GM19397 (cell line): ENCODE data around the gene SUSD4.
"Not testable (repeated sequence)": the region's sequence is repeated elsewhere in the genome, so short reads cannot be mapped to it uniquely, and the experiment has no call there.

Experiments
- ATAC-seq: cut with Tn5 transposase; IDR thresholded peaks from one replicate; pipeline ENCODE4 v1.9.1; 2021; ENCODE audit warnings: mild to moderate bottlenecking, moderate library complexity; ENCODE audit not compliant: unreplicated experiment

Gene SUSD4

GRCh38 chr1:223299553-223299952, 64.4 kb downstream of the SUSD4 start:
- ATAC-seq, result no peak

DNA sequence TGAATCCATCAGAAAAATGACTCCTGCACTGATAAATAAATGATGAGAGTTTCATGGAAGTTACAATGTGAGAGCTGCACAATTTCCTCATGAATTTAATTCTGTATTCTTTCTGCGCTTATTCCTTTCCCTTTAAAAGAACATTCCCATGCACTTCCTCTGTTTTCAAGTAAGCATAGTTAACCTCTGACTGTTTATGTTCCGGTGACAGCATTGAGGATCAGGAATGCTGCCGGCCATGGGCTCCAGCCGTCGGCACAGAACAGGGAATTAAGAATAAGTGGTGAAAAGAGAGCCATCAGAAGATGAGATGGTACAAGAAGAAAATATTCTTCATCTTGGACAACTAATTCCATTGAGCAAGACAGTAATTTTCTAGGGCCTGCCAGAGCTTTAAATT, 65.3 kb downstream of the SUSD4 start:
- no peak for ATAC-seq

- no peak for ATAC-seq
Observed at GRCh38 chr1:223297800-223298199, 66.2 kb downstream of the SUSD4 start.

DNA sequence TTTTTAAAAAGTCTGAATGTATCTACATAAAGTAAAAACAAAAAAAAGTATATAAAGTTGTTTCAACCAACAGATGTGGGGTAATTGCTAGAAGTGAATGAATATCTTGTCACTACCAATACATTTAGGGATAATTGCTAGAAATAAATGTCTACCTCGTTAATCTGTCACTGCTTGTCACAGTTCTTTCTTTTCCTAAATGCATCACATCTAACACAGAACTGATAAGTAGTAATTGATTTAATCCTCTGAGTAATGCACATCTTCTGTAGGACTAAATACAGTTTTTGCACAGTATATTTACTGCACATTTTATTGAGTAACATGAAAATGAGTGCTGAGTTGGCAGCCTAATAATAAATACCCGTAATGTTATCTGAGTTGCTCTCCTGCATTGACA, 72.2 kb downstream of the SUSD4 start:
- ATAC-seq, result no peak

- no peak for ATAC-seq
Observed at GRCh38 chr1:223290397-223290796, 73.6 kb downstream of the SUSD4 start.

DNA sequence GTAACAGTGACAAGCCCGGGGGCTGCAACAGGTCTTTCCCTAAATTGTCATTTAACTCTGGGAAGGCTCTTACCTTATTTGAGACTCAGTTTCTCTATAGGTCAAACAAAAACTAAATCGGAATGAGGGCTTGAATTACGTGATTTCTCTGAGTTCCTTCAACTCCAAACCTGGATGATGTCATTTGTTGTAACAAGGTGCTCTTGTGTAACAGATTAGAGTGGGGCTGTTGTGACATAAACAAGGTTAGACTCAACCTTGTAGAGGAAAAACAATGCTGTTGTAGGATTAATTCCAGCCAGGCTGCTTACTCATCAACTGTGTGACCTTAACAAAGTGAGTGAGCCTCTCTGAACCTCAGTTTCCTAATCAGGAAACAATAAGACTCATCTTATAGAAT, 74.4 kb downstream of the SUSD4 start:
- ATAC-seq, result no peak

DNA sequence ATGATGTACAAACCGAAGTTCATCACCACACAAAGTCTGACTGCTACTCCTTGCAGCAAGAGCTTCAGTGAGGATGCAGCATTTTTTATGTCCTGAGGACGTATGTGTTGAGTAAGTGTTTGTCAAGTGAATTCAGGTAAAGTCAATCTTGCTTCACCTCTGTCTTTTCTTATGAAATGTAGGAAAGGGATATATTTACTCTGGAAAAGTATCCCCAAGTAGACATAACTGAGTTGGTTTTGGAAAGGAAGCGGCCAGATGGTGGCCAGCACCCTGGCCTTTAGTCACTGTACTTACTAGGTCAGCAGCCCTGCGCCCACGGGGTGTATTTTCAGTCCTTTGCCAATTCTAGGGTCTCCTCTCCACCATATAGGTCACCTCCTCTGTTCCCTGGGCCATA, 75.2 kb downstream of the SUSD4 start:
- no peak for ATAC-seq

DNA sequence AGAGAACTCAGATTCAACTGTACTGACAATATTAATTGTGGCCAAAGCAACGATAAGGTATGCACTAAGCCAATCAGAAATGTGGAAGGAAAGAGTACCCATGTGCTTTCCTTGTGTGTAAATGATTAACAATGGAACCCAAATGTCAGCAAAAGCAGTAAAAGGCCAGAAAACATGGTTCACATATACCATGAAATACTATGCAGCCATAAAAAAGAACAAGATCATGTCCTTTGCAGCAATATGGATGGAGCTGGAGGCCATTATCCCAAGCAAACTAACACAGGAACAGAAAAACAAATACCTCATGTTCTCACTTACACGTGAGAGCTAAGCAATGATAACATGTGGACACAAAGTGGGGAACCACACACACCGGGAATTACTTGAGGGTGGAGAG, 78.5 kb downstream of the SUSD4 start:
- ATAC-seq, result no peak

DNA sequence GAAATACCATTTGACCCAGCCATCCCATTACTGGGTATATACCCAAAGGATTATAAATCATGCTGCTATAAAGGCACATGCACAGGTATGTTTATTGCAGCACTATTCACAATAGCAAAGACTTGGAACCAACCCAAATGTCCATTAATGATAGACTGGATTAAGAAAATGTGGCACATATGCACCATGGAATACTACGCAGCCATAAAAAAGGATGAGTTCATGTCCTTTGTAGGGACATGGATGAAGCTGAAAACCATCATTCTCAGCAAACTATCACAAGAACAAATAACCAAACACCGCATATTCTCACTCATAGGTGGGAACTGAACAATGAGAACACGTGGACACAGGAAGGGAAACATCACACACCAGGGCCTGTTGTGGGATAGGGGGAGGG, 80.3 kb downstream of the SUSD4 start:
- not testable (repeated sequence) for ATAC-seq

DNA sequence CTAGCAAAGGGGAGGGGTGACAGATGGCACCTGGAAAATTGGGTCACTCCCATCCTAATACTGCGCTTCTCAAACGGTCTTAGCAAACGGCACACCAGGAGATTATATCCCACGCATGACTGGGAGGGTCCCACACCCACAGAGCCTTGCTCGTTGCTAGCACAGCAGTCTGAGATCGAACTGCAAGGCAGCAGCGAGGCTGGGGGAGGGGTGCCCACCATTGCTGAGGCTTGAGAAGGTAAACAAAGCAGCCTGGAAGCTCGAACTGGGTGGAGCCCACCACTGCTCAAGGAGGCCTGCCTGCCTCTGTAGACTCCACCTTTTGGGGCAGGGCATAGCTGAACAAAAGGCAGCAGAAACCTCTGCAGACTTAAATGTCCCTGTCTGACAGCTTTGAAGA, 85.7 kb downstream of the SUSD4 start:
- ATAC-seq, result not testable (repeated sequence)

GRCh38 chr1:223276029-223276428, 87.9 kb downstream of the SUSD4 start:
- ATAC-seq, result no peak

- no peak for ATAC-seq
Observed at GRCh38 chr1:223273511-223273910, 90.5 kb downstream of the SUSD4 start.

GRCh38 chr1:223271085-223271781, 92.7 kb downstream of the SUSD4 start:
- no peak for ATAC-seq

- no peak for ATAC-seq
Observed at GRCh38 chr1:223270155-223270554, 93.8 kb downstream of the SUSD4 start.

- no peak for ATAC-seq
Observed at GRCh38 chr1:223269006-223269405, 95.0 kb downstream of the SUSD4 start.

DNA sequence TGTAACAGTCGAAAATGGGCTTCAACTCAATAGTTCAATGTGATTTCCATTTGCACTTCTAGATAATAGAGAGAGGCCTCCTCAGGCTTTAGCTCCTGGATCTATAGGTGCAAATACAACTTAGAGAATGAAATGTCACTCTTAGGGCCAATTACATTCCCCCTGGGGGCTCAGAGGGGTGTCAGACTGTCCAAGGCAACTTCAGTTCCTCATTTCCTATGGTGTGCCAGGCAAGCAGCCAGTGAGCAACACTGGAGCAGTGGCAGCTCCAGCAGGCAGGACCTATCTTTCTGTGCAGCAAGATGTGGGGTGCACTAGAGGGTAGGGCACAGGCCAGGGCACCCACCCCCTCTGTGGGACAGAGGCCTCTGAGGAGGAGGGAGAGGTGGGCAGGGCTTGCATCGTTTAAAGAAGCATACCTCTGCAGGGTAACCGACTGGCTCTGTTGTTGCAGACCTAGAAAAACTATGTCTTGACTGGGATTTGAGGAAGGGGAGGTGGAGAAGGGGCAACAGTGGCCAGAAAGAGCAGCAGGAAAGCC, 97.3 kb downstream of the SUSD4 start:
- ATAC-seq, result no peak

- ATAC-seq, result no peak
Observed at GRCh38 chr1:223264983-223265908, 98.7 kb downstream of the SUSD4 start.

DNA sequence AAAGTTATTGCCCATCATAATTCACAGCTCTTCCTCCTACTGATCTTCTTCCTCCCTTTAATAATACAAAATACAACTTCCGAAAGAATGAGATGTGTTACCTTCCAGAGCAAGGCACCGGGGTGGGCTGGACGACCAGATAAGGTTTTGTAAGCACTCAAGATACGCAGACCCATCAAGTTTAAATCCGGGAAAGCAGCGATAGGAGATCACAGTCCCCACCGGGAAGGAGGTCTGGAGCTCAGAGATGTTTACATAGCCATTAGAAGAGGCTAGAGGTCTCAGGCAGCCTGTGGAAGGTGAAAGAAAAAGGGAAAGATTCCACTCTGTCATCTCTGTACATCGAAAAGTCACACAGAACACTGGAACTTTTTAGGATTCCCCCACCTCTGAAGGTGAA, 99.4 kb downstream of the SUSD4 start:
- no peak for ATAC-seq

DNA sequence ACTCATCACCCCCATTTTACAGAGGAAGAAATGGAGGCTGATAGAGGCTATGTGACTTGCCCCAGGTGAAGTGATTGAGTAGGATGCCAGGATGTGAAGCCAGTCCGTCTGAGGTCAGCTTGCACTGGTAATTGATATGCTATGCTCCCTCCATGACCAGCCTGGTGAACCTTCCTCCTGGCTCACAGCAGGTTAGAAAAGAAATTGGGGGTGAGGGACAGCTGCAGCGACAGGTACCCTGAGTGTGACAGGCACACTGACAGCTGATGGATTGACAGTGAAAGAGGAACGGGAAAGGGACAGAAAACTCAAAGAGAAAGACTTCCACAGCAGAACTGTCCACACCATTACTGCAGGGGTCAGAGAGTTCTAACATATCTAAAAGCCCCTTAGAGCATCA, 102.1 kb downstream of the SUSD4 start:
- ATAC-seq, result no peak

DNA sequence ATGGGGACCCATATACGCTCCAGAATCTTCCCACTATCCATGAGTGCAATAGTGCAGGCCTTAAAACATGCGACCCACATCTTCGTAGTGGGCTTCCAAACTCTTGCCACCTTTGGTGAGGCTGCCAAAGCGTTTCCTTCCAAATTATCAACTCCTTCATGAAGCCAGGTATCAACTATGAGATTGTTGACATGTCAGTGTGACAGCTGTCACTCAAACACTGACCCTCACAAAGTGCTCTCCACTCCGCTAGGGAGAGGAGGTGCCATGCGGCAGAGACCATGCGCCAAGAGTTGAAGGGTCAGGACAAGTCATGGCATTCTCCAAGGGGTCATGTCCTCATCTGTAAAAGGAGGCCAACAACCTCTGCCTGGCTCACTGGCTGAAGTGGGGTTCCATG, 103.3 kb downstream of the SUSD4 start:
- no peak for ATAC-seq

GRCh38 chr1:223259462-223259861, 104.5 kb downstream of the SUSD4 start:
- ATAC-seq, result no peak

DNA sequence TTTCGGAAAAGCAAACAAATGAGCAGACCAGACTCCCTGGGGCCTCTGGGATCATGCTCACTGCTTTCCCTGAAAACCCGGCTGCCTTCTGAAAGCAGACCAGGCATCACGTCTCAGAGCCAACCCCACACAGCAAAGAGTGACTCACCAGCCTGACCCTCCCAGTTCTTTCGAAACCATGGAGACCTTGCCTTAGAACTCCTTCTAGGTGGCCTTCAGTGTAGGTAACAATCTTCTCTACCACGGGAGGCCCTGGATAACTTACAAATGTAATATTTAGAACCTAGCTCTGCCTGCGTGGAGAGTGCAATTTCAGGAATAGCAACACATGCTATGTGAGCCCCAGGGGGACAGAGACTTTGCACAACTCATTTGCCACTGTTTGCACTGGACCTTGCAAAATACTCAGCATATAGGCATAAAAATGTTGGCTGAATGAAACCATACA, 105.2 kb downstream of the SUSD4 start:
- ATAC-seq, result no peak
